ENCODE results near the gene CENPVL1. TPM values are rescaled to one million over a fixed set of nuclear protein-coding genes. Genes with fewer than 3 reads are reported as not detected.

The CENPVL1 gene
- total RNA-seq, result not detected in 2 replicates

GRCh38 chrX:51710277-51711164 is at the start of gene CENPVL1:
Gene CENPVL1, plus strand, starts transcription at chrX:51710512. Its CDS starts 0 bp downstream, at chrX:51710512.

GRCh38 chrX:51682720-51683062 is 27.6 kb upstream of the CENPVL1 start, which contains the start of gene CENPVL2:
Gene CENPVL2, minus strand, starts transcription at chrX:51682831. Its CDS starts 0 bp downstream, at chrX:51682831.

GRCh38 chrX:51743179-51743957 is 33.1 kb downstream of the CENPVL1 start, which contains the start of gene GSPT2:
Gene GSPT2, plus strand, starts transcription at chrX:51743442. Its CDS starts 185 bp downstream, at chrX:51743627.

Other genes starting within 250 kb of the CENPVL1 start
- 10.1 and 13.0 TPM in 2 replicates for gene NUDT11, start 213.9 kb upstream of the CENPVL1 start, total RNA-seq
- not detected in 2 replicates for gene CENPVL3, start 91.6 kb upstream of the CENPVL1 start, total RNA-seq
- not detected in 2 replicates for gene CENPVL2, start 27.7 kb upstream of the CENPVL1 start, total RNA-seq
- gene GSPT2, start 32.9 kb downstream of the CENPVL1 start, total RNA-seq, result 4.6 and 6.7 TPM in 2 replicates
- 373 and 375 TPM in 2 replicates for gene MAGED1, start 183.1 kb downstream of the CENPVL1 start, total RNA-seq

All from myometrial cell (primary cell).